WTC11 (cell line): ENCODE measurements around the gene ZNF561. TPM values are rescaled to one million over a fixed set of nuclear protein-coding genes. Genes with fewer than 3 reads are reported as not detected.

Source experiments
- ATAC-seq: fragments of 200-7000 bp; cut with Tn5 transposase; 2 replicates; pipeline ENCODE4 v1.10.0; 2021; ENCODE audit warnings: mild to moderate bottlenecking, moderate library complexity
- CTCF ChIA-PET: fragments of 300-600 bp; sonication (Branson Sonifier 250); formaldehyde crosslinking; loops from one replicate; lab custom pipeline; 2021; ENCODE audit warnings: antibody characterized with exemption; lab: Charles Lee
- POLR2A ChIA-PET: fragments of 350-600 bp; sonication (Branson Sonifier 250); formaldehyde crosslinking; loops from one replicate; lab custom pipeline; 2021; ENCODE audit warnings: antibody characterized with exemption; lab: Charles Lee
- DNase-seq: peaks from one replicate; pipeline ENCODE4 v3.0.0; 2021; ENCODE audit warnings: low spot score
- H3K27ac Mint-ChIP-seq: 2 replicates; pipeline ENCODE4 v1.8.0; 2021; ENCODE audit warnings: mixed read lengths
- H3K27me3 Mint-ChIP-seq: 2 replicates; pipeline ENCODE4 v1.8.0; 2021; ENCODE audit warnings: low read depth, mild to moderate bottlenecking, moderate library complexity, mixed read lengths
- H3K36me3 Mint-ChIP-seq: 2 replicates; pipeline ENCODE4 v1.8.0; 2021; ENCODE audit warnings: mixed read lengths
- H3K4me1 Mint-ChIP-seq: 2 replicates; pipeline ENCODE4 v1.8.0; 2022; ENCODE audit warnings: mixed read lengths
- H3K4me3 Mint-ChIP-seq: 2 replicates; pipeline ENCODE4 v1.8.0; 2021; ENCODE audit warnings: mild to moderate bottlenecking, moderate library complexity, mixed read lengths
- H3K9me3 Mint-ChIP-seq: 2 replicates; pipeline ENCODE4 v1.8.0; 2021; ENCODE audit warnings: mixed read lengths
- ARID4B ChIP-seq: sonication (generic); formaldehyde crosslinking; IDR thresholded peaks from 2 replicates; pipeline ENCODE4 v1.8.0; 2023; ENCODE audit warnings: missing genetic modification reagents, mild to moderate bottlenecking, borderline replicate concordance
- ATF1 ChIP-seq: sonication (generic); formaldehyde crosslinking; IDR thresholded peaks from 2 replicates; pipeline ENCODE4 v1.8.1; 2023; ENCODE audit warnings: mild to moderate bottlenecking, moderate library complexity, missing genetic modification reagents
- ATF3 ChIP-seq: sonication (generic); formaldehyde crosslinking; conservative IDR thresholded peaks from 2 replicates; pipeline ENCODE4 v1.8.1; 2022; ENCODE audit warnings: mild to moderate bottlenecking, missing genetic modification reagents
- CBFB ChIP-seq: sonication (generic); formaldehyde crosslinking; IDR thresholded peaks from 2 replicates; pipeline ENCODE4 v1.8.1; 2022; ENCODE audit warnings: mild to moderate bottlenecking, low read depth, missing genetic modification reagents
- E2F4 ChIP-seq: sonication (generic); formaldehyde crosslinking; IDR thresholded peaks from 2 replicates; pipeline ENCODE4 v1.8.1; 2022; ENCODE audit warnings: low read depth, mild to moderate bottlenecking, moderate library complexity, missing genetic modification reagents, borderline replicate concordance
- ERG ChIP-seq: fragments of 250-450 bp; sonication (Bioruptor Pico); IDR thresholded peaks from 2 replicates; pipeline ENCODE4 v1.8.0; 2021; ENCODE audit warnings: mild to moderate bottlenecking
- FOXJ3 ChIP-seq: sonication (generic); formaldehyde crosslinking; IDR thresholded peaks from 2 replicates; pipeline ENCODE4 v1.9.0; 2021; ENCODE audit warnings: missing genetic modification reagents, mild to moderate bottlenecking, borderline replicate concordance
- GABPB1 ChIP-seq: sonication (generic); formaldehyde crosslinking; IDR thresholded peaks from 2 replicates; pipeline ENCODE4 v1.8.1; 2023; ENCODE audit warnings: mild to moderate bottlenecking, missing genetic modification reagents
- GRHL2 ChIP-seq: fragments of 250-450 bp; sonication (Bioruptor Pico); IDR thresholded peaks from 2 replicates; pipeline ENCODE4 v1.8.0; 2022; ENCODE audit warnings: mild to moderate bottlenecking, moderate library complexity; ENCODE audit not compliant: insufficient replicate concordance, severe bottlenecking
- IRF2 ChIP-seq: sonication (generic); formaldehyde crosslinking; IDR thresholded peaks from 2 replicates; pipeline ENCODE4 v1.8.0; 2022; ENCODE audit warnings: low read depth, missing genetic modification reagents, borderline replicate concordance
- KAT7 ChIP-seq: sonication (generic); formaldehyde crosslinking; IDR thresholded peaks from 2 replicates; pipeline ENCODE4 v1.8.1; 2023; ENCODE audit warnings: missing genetic modification reagents, mild to moderate bottlenecking, borderline replicate concordance
- MAX ChIP-seq: sonication (generic); formaldehyde crosslinking; IDR thresholded peaks from 2 replicates; pipeline ENCODE4 v1.8.0; 2022; ENCODE audit warnings: mild to moderate bottlenecking, missing genetic modification reagents
- MYBL2 ChIP-seq: sonication (generic); formaldehyde crosslinking; IDR thresholded peaks from 2 replicates; pipeline ENCODE4 v1.8.1; 2023; ENCODE audit warnings: mild to moderate bottlenecking, moderate library complexity, missing genetic modification reagents
- NFATC4 ChIP-seq: fragments of 250-450 bp; sonication (Bioruptor Pico); IDR thresholded peaks from 2 replicates; pipeline ENCODE4 v1.9.0; 2021; ENCODE audit warnings: mild to moderate bottlenecking
- NFYB ChIP-seq: sonication (generic); formaldehyde crosslinking; conservative IDR thresholded peaks from 2 replicates; pipeline ENCODE4 v1.8.0; 2022; ENCODE audit warnings: low read depth, missing genetic modification reagents
- NR1H2 ChIP-seq: sonication (generic); formaldehyde crosslinking; IDR thresholded peaks from 2 replicates; pipeline ENCODE4 v1.9.0; 2021; ENCODE audit warnings: mild to moderate bottlenecking, moderate library complexity, missing genetic modification reagents
- SOX15 ChIP-seq: fragments of 250-450 bp; sonication (Bioruptor Pico); IDR thresholded peaks from 2 replicates; pipeline ENCODE4 v1.9.0; 2021; ENCODE audit warnings: mild to moderate bottlenecking
- TCF7 ChIP-seq: sonication (generic); formaldehyde crosslinking; IDR thresholded peaks from 2 replicates; pipeline ENCODE4 v1.8.0; 2022; ENCODE audit warnings: mild to moderate bottlenecking, low read depth, missing genetic modification reagents, moderate library complexity
- TP53 ChIP-seq: sonication (generic); formaldehyde crosslinking; IDR thresholded peaks from 2 replicates; pipeline ENCODE4 v1.8.1; 2023; ENCODE audit warnings: mild to moderate bottlenecking, missing genetic modification reagents
- USF1 ChIP-seq: sonication (generic); formaldehyde crosslinking; IDR thresholded peaks from 2 replicates; pipeline ENCODE4 v1.8.0; 2022; ENCODE audit warnings: mild to moderate bottlenecking, missing genetic modification reagents
- ZNF121 ChIP-seq: sonication (generic); formaldehyde crosslinking; IDR thresholded peaks from 2 replicates; pipeline ENCODE4 v1.8.0; 2023; ENCODE audit warnings: missing genetic modification reagents
- ZNF219 ChIP-seq: sonication (generic); formaldehyde crosslinking; IDR thresholded peaks from 2 replicates; pipeline ENCODE4 v1.8.0; 2023; ENCODE audit warnings: missing genetic modification reagents, mild to moderate bottlenecking, borderline replicate concordance
- ZNF232 ChIP-seq: sonication (generic); formaldehyde crosslinking; IDR thresholded peaks from 2 replicates; pipeline ENCODE4 v1.8.0; 2022; ENCODE audit warnings: mild to moderate bottlenecking, missing genetic modification reagents
- ZNF396 ChIP-seq: fragments of 250-450 bp; sonication (Bioruptor Pico); IDR thresholded peaks from 2 replicates; pipeline ENCODE4 v1.8.0; 2021; ENCODE audit warnings: mild to moderate bottlenecking, moderate library complexity, borderline replicate concordance
- ZNF423 ChIP-seq: fragments of 250-450 bp; sonication (Bioruptor Pico); IDR thresholded peaks from 2 replicates; pipeline ENCODE4 v2.1.2; 2022; ENCODE audit warnings: mild to moderate bottlenecking, moderate library complexity
- total RNA-seq: library from RNA; stranded (reverse); gene quantifications from 3 replicates; pipeline ENCODE4 v1.2.3, GENCODE V29; 2021
- TF ChIP-seq, protein P1 (sequence below): sonication (generic); formaldehyde crosslinking; IDR thresholded peaks from 2 replicates; pipeline ENCODE4 v1.8.0; 2022; ENCODE audit warnings: mild to moderate bottlenecking, missing genetic modification reagents

ZNF561 gene
- total RNA-seq, 1 experiment from 2014 or later, result 67.9 TPM

- H3K9me3 Mint-ChIP-seq, result peaks cover 21% of the 10 kb centered on the region
- H3K4me3 Mint-ChIP-seq, result no peak overlapping the region
- peaks cover 34% of the 10 kb centered on the region for H3K4me1 Mint-ChIP-seq
- DNase-seq (no peak), ATAC-seq (peak; percentile 52)
- peak overlapping the region; percentile 45; the same call in 1 of the 2 replicates for H3K27ac Mint-ChIP-seq
- ChIA-PET CTCF (interaction anchor here (0.6 to 2.8 kb wide), 5 partner anchors 12 to 168 kb away, joined by 3 to 12 read pairs (median 5); partner anchors contain the start of gene ZNF846), POLR2A (no interaction called here)
- no peaks in the 10 kb centered on the region; the same call in 1 of the 2 replicates for H3K27me3 Mint-ChIP-seq
- peaks cover 36% of the 10 kb centered on the region for H3K36me3 Mint-ChIP-seq
- TF ChIP-seq ZNF423, result no peak
- no peak for TF ChIP-seq ARID4B (CRISPR knock-in tag)
- no peak for TF ChIP-seq ATF1 (CRISPR knock-in tag)
- no peak for TF ChIP-seq ZNF232 (CRISPR knock-in tag)
- TF ChIP-seq GRHL2 (CRISPR knock-in tag), result no peak
- no peak for TF ChIP-seq IRF2
- TF ChIP-seq, protein P1, sequence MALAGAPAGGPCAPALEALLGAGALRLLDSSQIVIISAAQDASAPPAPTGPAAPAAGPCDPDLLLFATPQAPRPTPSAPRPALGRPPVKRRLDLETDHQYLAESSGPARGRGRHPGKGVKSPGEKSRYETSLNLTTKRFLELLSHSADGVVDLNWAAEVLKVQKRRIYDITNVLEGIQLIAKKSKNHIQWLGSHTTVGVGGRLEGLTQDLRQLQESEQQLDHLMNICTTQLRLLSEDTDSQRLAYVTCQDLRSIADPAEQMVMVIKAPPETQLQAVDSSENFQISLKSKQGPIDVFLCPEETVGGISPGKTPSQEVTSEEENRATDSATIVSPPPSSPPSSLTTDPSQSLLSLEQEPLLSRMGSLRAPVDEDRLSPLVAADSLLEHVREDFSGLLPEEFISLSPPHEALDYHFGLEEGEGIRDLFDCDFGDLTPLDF (CRISPR knock-in tag), result no peak
- TF ChIP-seq NFYB (CRISPR knock-in tag), result no peak
- no peak for TF ChIP-seq TCF7 (CRISPR knock-in tag)
- no peak for TF ChIP-seq NR1H2 (CRISPR knock-in tag)
- no peak for TF ChIP-seq ZNF121
- no peak for TF ChIP-seq CBFB (CRISPR knock-in tag)
- no peak for TF ChIP-seq KAT7 (CRISPR knock-in tag)
- no peak for TF ChIP-seq ZNF396
- TF ChIP-seq GABPB1, result no peak
- no peak for TF ChIP-seq NFATC4
- TF ChIP-seq ATF3 (CRISPR knock-in tag), result no peak
- TF ChIP-seq E2F4 (CRISPR knock-in tag), result no peak
- TF ChIP-seq USF1 (CRISPR knock-in tag), result no peak
These were observed 24.4 kb upstream of the ZNF561 start for GRCh38 chr19:9645472-9645871.

- Mint-ChIP-seq H3K9me3 (peaks cover 23% of the 10 kb centered on the region), H3K4me3 (no peak overlapping the region), H3K4me1 (peaks cover 24% of the 10 kb centered on the region), H3K27ac (peak overlapping the region; percentile 22; the same call in 1 of the 2 replicates), H3K36me3 (peaks cover 27% of the 10 kb centered on the region), H3K27me3 (no peaks in the 10 kb centered on the region; the same call in 1 of the 2 replicates)
- CTCF ChIA-PET, result interaction anchor here (0.7 to 2.8 kb wide), 4 partner anchors 11 to 152 kb away, joined by 4 to 12 read pairs (median 7); no protein-coding TSS in a partner anchor
- DNase-seq, result no peak
- POLR2A ChIA-PET, result no interaction called here
- ATAC-seq, result no peak
- TF ChIP-seq ERG (CRISPR knock-in tag), result no peak
- no peak for TF ChIP-seq NFYB (CRISPR knock-in tag)
- no peak for TF ChIP-seq FOXJ3 (CRISPR knock-in tag)
- TF ChIP-seq MYBL2 (CRISPR knock-in tag), result no peak
- no peak for TF ChIP-seq TP53 (CRISPR knock-in tag)
- no peak for TF ChIP-seq MAX (CRISPR knock-in tag)
- TF ChIP-seq ZNF219 (CRISPR knock-in tag), result no peak
- TF ChIP-seq SOX15 (CRISPR knock-in tag), result no peak
These were observed 23.4 kb upstream of the ZNF561 start for GRCh38 chr19:9644472-9644871.
